ENCODE results near the gene SGSM2. TPM values are rescaled to one million over a fixed set of nuclear protein-coding genes. Genes with fewer than 3 reads are reported as not detected.

The SGSM2 gene
- polyA plus RNA-seq, 1 donor (not counting 4 experiments of a cell fraction or from before 2014, with no cell fraction given): 16.4 TPM

GRCh38 chr17:2388683-2389055 is 51.4 kb downstream of the SGSM2 start:
- dilution Hi-C loops (cut with MboI; ENCODE audit: extremely low pct_ligation_motif_present, low sequenced_read_pairs): no loop called here
- Histone ChIP-seq H3K79me2 (ENCODE audit: control insufficient read depth, insufficient read depth, low read length) (no peaks in the 10 kb centered on the region), H3K9me3 (ENCODE audit: control insufficient read depth, low read depth, low read length) (no peaks in the 10 kb centered on the region), H3K4me1 (ENCODE audit: control insufficient read depth, extremely low read depth, insufficient read depth, low read length) (peaks cover 4% of the 10 kb centered on the region), H3K36me3 (ENCODE audit: control insufficient read depth in 2 of 2, extremely low read depth in 1 of 2, insufficient read depth in 2 of 2, low read length in 2 of 2) (peaks cover 8 to 20% of the 10 kb centered on the region in 2 experiments), H3K4me3 (ENCODE audit: control insufficient read depth in 2 of 3, extremely low read depth in 1 of 3, insufficient read depth in 2 of 3, low read depth in 1 of 3, low read length in 3 of 3) (no peak overlapping the region), H4K20me1 (ENCODE audit: control insufficient read depth, extremely low read depth, insufficient read depth, low read length) (no peaks in the 10 kb centered on the region), H3K4me2 (ENCODE audit: control insufficient read depth, extremely low read depth, insufficient read depth, low read depth, low read length) (no peak overlapping the region), H3K27me3 (ENCODE audit: control insufficient read depth, extremely low read depth, insufficient read depth, low read length) (no peaks in the 10 kb centered on the region), H3K9me1 (ENCODE audit: control insufficient read depth, extremely low read depth, insufficient read depth, low read length) (no peaks in the 10 kb centered on the region), H2AFZ (ENCODE audit: control insufficient read depth, low read length) (no peak overlapping the region), H3K9ac (ENCODE audit: control insufficient read depth, extremely low read depth, insufficient read depth, low read length) (no peak overlapping the region), H3K27ac (ENCODE audit: control insufficient read depth, insufficient read depth, low read length) (no peak overlapping the region)
- TF ChIP-seq CTCF (optimal IDR thresholded peaks at IDR 0.05 in 1 of 3, IDR thresholded peaks at IDR 0.05 in 1 of 3, conservative IDR thresholded peaks at IDR 0.05 in 1 of 3; ENCODE audit: extremely low read depth in 1 of 3, insufficient read depth in 2 of 3, low read length in 3 of 3): no peak
- TF ChIP-seq EZH2 (IDR thresholded peaks at IDR 0.05; ENCODE audit: low read length): no peak
- FAIRE-seq: no peak
- no peak for DNase-seq (ENCODE audit: low read depth, low spot score)

- no peaks in the 10 kb centered on the region for H4K20me1 ChIP-seq (ENCODE audit: control insufficient read depth, extremely low read depth, insufficient read depth, low read length)
- H3K4me2 ChIP-seq (ENCODE audit: control insufficient read depth, extremely low read depth, insufficient read depth, low read depth, low read length): no peak overlapping the region
- peaks cover 11% of the 10 kb centered on the region for H3K4me1 ChIP-seq (ENCODE audit: control insufficient read depth, extremely low read depth, insufficient read depth, low read length)
- H3K4me3 ChIP-seq (ENCODE audit: control insufficient read depth in 2 of 3, extremely low read depth in 1 of 3, insufficient read depth in 2 of 3, low read depth in 1 of 3, low read length in 3 of 3): no peak overlapping the region
- H2AFZ ChIP-seq (ENCODE audit: control insufficient read depth, low read length): no peak overlapping the region
- no peaks in the 10 kb centered on the region for H3K9me3 ChIP-seq (ENCODE audit: control insufficient read depth, low read depth, low read length)
- no peak overlapping the region for H3K9ac ChIP-seq (ENCODE audit: control insufficient read depth, extremely low read depth, insufficient read depth, low read length)
- no peak overlapping the region for H3K27ac ChIP-seq (ENCODE audit: control insufficient read depth, insufficient read depth, low read length)
- peaks cover 9% of the 10 kb centered on the region for H3K79me2 ChIP-seq (ENCODE audit: control insufficient read depth, insufficient read depth, low read length)
- peaks cover 10 to 14% of the 10 kb centered on the region in 2 experiments for H3K36me3 ChIP-seq (ENCODE audit: control insufficient read depth in 2 of 2, extremely low read depth in 1 of 2, insufficient read depth in 2 of 2, low read length in 2 of 2)
- no peak for TF ChIP-seq CTCF (optimal IDR thresholded peaks at IDR 0.05 in 1 of 3, IDR thresholded peaks at IDR 0.05 in 1 of 3, conservative IDR thresholded peaks at IDR 0.05 in 1 of 3; ENCODE audit: extremely low read depth in 1 of 3, insufficient read depth in 2 of 3, low read length in 3 of 3)
- no peaks in the 10 kb centered on the region for H3K9me1 ChIP-seq (ENCODE audit: control insufficient read depth, extremely low read depth, insufficient read depth, low read length)
- dilution Hi-C loops (cut with MboI; ENCODE audit: extremely low pct_ligation_motif_present, low sequenced_read_pairs): no loop called here
- no peak for DNase-seq (ENCODE audit: low read depth, low spot score)
- H3K27me3 ChIP-seq (ENCODE audit: control insufficient read depth, extremely low read depth, insufficient read depth, low read length): no peaks in the 10 kb centered on the region
- FAIRE-seq: no peak
Measured at GRCh38 chr17:2390199-2390836, 53.0 kb downstream of the SGSM2 start.

Measured in keratinocyte (primary cell).